ENCODE data around the gene ABHD6.

ABHD6 gene

DNA sequence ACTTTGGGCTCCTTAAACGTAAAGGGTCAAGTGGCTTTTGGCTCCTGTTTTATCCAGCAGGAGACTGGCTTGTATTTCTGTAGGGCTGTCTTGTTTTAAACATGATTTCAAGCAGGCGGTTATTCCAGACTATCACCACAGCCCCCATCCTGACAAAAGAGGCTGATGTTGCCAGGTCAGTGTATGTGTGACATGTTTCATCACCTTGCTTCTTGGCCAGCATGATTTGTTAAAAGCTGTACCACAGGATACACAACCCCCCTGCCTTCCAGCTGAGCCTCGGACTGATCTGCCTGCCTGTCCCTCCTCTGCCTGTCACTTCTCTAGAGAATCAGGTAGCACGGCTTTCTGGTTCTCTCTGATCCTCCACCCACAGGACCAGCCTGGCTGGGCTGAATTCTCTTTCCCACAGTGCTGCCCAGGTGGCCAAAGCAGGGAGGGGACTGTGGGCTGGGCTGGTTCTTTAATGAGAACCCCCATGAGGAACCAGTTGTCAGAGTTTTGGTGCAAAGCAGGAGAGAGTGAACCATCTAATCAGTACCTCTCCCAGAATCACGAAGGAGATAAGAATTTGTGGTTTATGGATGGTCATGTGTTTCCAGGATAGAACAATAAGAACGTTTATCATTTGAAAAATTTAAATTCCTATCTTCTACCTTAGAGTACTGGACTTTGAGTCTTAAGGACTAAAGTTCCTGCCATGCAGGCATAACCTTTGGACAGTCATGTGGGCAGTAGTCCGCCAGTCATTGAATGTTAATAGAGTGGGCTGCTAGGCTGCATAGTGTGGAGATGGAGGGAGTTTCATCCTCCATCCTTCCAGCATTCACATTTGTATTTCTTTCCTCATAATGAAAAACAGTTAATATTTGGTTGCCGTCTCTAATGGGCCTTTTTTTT, 8.8 kb downstream of the ABHD6 start:
- H3K27ac ChIP-seq (ENCODE audit: low read depth, low read length), result no peak overlapping the region

DNA sequence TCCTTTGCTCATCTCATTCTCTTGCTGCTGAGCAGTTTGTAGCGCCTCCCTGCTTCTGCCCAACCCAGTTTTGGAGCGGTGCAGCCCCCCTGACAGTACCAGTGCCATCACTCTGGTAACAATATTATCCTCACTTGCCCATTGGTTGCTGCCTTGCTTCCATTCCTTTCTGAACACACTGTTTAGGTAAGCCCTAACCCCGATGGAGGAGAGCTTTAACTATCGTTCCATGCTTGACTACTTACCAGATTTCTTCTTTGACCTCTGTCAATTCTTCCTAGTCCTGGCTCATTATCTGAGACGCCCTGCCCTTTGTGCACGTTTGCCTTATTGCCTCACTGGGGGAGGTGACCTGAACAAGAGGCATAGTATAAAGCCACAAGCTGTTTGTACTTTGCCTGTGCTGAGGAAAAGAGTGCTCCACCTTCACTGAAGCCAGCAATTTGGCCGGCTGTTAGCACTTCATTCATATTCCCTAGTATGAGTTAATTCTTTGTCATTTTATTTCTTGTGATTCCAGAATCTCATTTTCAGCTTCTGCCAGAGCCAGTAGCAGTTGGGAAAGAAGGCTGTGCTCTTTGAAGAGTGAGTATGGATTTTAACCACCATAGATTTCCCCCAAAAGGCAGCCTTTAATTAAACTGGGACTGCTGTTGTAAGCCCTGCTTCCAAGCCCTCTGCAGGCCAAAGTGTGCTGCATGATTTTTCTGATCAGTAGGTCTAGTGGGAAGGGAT, 11.9 kb downstream of the ABHD6 start:
- H3F3A ChIP-seq (ENCODE audit: control insufficient read depth, insufficient read depth), result peaks cover 3% of the 10 kb centered on the region; the same call in 1 of the 2 replicates
- H3K9me2 ChIP-seq (replicated peaks; ENCODE audit: control insufficient read depth, low read length), result no peaks in the 10 kb centered on the region
- H3K36me3 ChIP-seq (ENCODE audit: control insufficient read depth, low read length), result no peaks in the 10 kb centered on the region
- no peak overlapping the region for H3K4me3 ChIP-seq (ENCODE audit: low read length)
- no peaks in the 10 kb centered on the region for H3K9me3 ChIP-seq (ENCODE audit: control insufficient read depth, insufficient read depth, low read length)
- no peak overlapping the region for H3K27ac ChIP-seq (ENCODE audit: low read depth, low read length)
- TF ChIP-seq, protein P1, sequence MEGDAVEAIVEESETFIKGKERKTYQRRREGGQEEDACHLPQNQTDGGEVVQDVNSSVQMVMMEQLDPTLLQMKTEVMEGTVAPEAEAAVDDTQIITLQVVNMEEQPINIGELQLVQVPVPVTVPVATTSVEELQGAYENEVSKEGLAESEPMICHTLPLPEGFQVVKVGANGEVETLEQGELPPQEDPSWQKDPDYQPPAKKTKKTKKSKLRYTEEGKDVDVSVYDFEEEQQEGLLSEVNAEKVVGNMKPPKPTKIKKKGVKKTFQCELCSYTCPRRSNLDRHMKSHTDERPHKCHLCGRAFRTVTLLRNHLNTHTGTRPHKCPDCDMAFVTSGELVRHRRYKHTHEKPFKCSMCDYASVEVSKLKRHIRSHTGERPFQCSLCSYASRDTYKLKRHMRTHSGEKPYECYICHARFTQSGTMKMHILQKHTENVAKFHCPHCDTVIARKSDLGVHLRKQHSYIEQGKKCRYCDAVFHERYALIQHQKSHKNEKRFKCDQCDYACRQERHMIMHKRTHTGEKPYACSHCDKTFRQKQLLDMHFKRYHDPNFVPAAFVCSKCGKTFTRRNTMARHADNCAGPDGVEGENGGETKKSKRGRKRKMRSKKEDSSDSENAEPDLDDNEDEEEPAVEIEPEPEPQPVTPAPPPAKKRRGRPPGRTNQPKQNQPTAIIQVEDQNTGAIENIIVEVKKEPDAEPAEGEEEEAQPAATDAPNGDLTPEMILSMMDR (IDR thresholded peaks at IDR 0.05; ENCODE audit: low read depth, low read length, poor library complexity, severe bottlenecking), result no peak
- TF ChIP-seq EZH2phosphoT487 (IDR thresholded peaks at IDR 0.05; ENCODE audit: borderline replicate concordance, low read length), result no peak
- peak overlapping the region; percentile 30; the same call in 1 of the 2 replicates for H3K4me2 ChIP-seq (ENCODE audit: low read length)
- H3K79me2 ChIP-seq (ENCODE audit: control insufficient read depth, low read length), result peaks cover 4% of the 10 kb centered on the region; the same call in 1 of the 2 replicates
- H3K27me3 ChIP-seq (ENCODE audit: control insufficient read depth, low read length), result no peaks in the 10 kb centered on the region
- peaks cover 14% of the 10 kb centered on the region for H3K4me1 ChIP-seq (ENCODE audit: control insufficient read depth, low read length)
- no peaks in the 10 kb centered on the region for H4K20me1 ChIP-seq (ENCODE audit: control insufficient read depth, insufficient read depth, low read depth, low read length)

More for the DNA sequence above, 8.8 kb downstream of the ABHD6 start:
- TF ChIP-seq EZH2phosphoT487 (IDR thresholded peaks at IDR 0.05; ENCODE audit: borderline replicate concordance, low read length), result no peak
- TF ChIP-seq, protein P1 (IDR thresholded peaks at IDR 0.05; ENCODE audit: low read depth, low read length, poor library complexity, severe bottlenecking), result no peak
- H3K9me3 ChIP-seq (ENCODE audit: control insufficient read depth, insufficient read depth, low read length), result no peaks in the 10 kb centered on the region
- no peaks in the 10 kb centered on the region for H3K36me3 ChIP-seq (ENCODE audit: control insufficient read depth, low read length)
- no peaks in the 10 kb centered on the region for H3K27me3 ChIP-seq (ENCODE audit: control insufficient read depth, low read length)
- H3F3A ChIP-seq (ENCODE audit: control insufficient read depth, insufficient read depth), result peaks cover 3% of the 10 kb centered on the region; the same call in 1 of the 2 replicates
- H3K9me2 ChIP-seq (replicated peaks; ENCODE audit: control insufficient read depth, low read length), result no peaks in the 10 kb centered on the region
- no peaks in the 10 kb centered on the region for H4K20me1 ChIP-seq (ENCODE audit: control insufficient read depth, insufficient read depth, low read depth, low read length)
- no peak overlapping the region for H3K4me3 ChIP-seq (ENCODE audit: low read length)
- H3K79me2 ChIP-seq (ENCODE audit: control insufficient read depth, low read length), result peaks cover 14% of the 10 kb centered on the region
- H3K4me2 ChIP-seq (ENCODE audit: low read length), result no peak overlapping the region
- peaks cover 14% of the 10 kb centered on the region for H3K4me1 ChIP-seq (ENCODE audit: control insufficient read depth, low read length)

DNA sequence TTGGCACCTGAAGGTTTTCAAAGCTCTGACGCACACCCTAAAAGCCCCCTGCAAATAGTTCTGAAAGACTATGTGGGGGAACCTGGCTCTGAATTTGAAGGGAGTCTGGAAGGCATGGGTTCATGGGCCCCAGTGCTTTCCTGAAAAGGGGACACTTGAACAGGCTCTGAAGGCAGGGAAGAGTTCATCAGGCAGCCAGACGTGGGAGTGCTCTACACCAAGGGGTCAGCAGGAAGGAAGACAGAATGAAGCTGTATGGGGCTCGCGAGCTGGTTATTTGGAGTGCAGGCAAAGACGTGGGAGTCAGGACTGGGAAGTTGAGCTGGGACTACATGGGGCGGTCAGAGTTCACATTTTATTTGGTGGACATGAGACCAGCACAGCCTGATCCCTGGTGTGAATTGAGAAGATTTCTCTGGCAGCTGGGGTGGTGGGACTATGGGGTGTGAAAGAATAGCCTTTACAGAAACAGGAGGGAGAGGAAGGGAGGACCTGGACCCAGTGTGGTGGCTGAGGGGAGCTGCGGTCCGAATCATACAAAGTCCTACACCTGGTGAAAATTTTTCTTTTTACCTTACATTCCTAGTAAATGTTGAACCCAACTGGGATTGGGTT, 12.6 kb downstream of the ABHD6 start:
- Histone ChIP-seq H3K27me3 (ENCODE audit: control insufficient read depth, low read length) (no peaks in the 10 kb centered on the region), H3F3A (ENCODE audit: control insufficient read depth, insufficient read depth) (peaks cover 3% of the 10 kb centered on the region; the same call in 1 of the 2 replicates)

More for the DNA sequence above, 12.6 kb downstream of the ABHD6 start:
- Histone ChIP-seq H3K9me3 (ENCODE audit: control insufficient read depth, insufficient read depth, low read length) (no peaks in the 10 kb centered on the region), H4K20me1 (ENCODE audit: control insufficient read depth, insufficient read depth, low read depth, low read length) (no peaks in the 10 kb centered on the region), H3K4me1 (ENCODE audit: control insufficient read depth, low read length) (peaks cover 14% of the 10 kb centered on the region), H3K4me3 (ENCODE audit: low read length) (no peak overlapping the region), H3K9me2 (replicated peaks; ENCODE audit: control insufficient read depth, low read length) (no peaks in the 10 kb centered on the region), H3K79me2 (ENCODE audit: control insufficient read depth, low read length) (peaks cover 4% of the 10 kb centered on the region; the same call in 1 of the 2 replicates), H3K36me3 (ENCODE audit: control insufficient read depth, low read length) (no peaks in the 10 kb centered on the region), H3K27ac (ENCODE audit: low read depth, low read length) (no peak overlapping the region), H3K4me2 (ENCODE audit: low read length) (no peak overlapping the region)
- TF ChIP-seq, protein P1 (IDR thresholded peaks at IDR 0.05; ENCODE audit: low read depth, low read length, poor library complexity, severe bottlenecking), result no peak
- no peak for TF ChIP-seq EZH2phosphoT487 (IDR thresholded peaks at IDR 0.05; ENCODE audit: borderline replicate concordance, low read length)

Data from DOHH2 (cell line).